ENCODE results near the gene USP19. TPM values are rescaled to one million over a fixed set of nuclear protein-coding genes. Genes with fewer than 3 reads are reported as not detected.
A peak's percentile ranks its signal among the peaks of the same experiment; 100 is the strongest.

USP19 gene, protein sequence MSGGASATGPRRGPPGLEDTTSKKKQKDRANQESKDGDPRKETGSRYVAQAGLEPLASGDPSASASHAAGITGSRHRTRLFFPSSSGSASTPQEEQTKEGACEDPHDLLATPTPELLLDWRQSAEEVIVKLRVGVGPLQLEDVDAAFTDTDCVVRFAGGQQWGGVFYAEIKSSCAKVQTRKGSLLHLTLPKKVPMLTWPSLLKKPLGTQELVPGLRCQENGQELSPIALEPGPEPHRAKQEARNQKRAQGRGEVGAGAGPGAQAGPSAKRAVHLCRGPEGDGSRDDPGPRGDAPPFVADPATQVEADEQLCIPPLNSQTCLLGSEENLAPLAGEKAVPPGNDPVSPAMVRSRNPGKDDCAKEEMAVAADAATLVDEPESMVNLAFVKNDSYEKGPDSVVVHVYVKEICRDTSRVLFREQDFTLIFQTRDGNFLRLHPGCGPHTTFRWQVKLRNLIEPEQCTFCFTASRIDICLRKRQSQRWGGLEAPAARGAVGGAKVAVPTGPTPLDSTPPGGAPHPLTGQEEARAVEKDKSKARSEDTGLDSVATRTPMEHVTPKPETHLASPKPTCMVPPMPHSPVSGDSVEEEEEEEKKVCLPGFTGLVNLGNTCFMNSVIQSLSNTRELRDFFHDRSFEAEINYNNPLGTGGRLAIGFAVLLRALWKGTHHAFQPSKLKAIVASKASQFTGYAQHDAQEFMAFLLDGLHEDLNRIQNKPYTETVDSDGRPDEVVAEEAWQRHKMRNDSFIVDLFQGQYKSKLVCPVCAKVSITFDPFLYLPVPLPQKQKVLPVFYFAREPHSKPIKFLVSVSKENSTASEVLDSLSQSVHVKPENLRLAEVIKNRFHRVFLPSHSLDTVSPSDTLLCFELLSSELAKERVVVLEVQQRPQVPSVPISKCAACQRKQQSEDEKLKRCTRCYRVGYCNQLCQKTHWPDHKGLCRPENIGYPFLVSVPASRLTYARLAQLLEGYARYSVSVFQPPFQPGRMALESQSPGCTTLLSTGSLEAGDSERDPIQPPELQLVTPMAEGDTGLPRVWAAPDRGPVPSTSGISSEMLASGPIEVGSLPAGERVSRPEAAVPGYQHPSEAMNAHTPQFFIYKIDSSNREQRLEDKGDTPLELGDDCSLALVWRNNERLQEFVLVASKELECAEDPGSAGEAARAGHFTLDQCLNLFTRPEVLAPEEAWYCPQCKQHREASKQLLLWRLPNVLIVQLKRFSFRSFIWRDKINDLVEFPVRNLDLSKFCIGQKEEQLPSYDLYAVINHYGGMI (N-terminal part only)
- polyA plus RNA-seq (ENCODE audit: insufficient read length in 12 of 12) = 10 to 100 TPM in 11 of 12 donors, not detected in 1; 30.0 to 63.7 (median 32.8) TPM
- long read RNA-seq, donor 1, partial matches to known transcripts = 0 of 1 reads
- long read RNA-seq, donor 1, other reads (novel, unspliced or antisense) = 0 of 1 reads
- long read RNA-seq, donor 2, full-length matches to known transcripts = 1 of 1 reads
- long read RNA-seq, donor 2, partial matches to known transcripts = 0 of 1 reads
- long read RNA-seq, donor 2, other reads (novel, unspliced or antisense) = 0 of 1 reads
- long read RNA-seq, donor 3, partial matches to known transcripts = 0 of 1 reads
- long read RNA-seq, donor 3, other reads (novel, unspliced or antisense) = 0 of 1 reads
- long read RNA-seq, donor 4 = 0 reads
- long read RNA-seq, donor 5, partial matches to known transcripts = 0 of 1 reads
- long read RNA-seq, donor 5, other reads (novel, unspliced or antisense) = 0 of 1 reads
- long read RNA-seq, donor 6 = 0 reads
- long read RNA-seq, donor 7, full-length matches to known transcripts = 1 of 1 reads
- long read RNA-seq, donor 7, partial matches to known transcripts = 0 of 1 reads
- long read RNA-seq, donor 7, other reads (novel, unspliced or antisense) = 0 of 1 reads
- long read RNA-seq, donor 8 = 0 reads
- long read RNA-seq, donor 9 = 0 reads
- long read RNA-seq, donor 10 = 0 reads
- long read RNA-seq, donor 11 = 0 reads

DNA sequence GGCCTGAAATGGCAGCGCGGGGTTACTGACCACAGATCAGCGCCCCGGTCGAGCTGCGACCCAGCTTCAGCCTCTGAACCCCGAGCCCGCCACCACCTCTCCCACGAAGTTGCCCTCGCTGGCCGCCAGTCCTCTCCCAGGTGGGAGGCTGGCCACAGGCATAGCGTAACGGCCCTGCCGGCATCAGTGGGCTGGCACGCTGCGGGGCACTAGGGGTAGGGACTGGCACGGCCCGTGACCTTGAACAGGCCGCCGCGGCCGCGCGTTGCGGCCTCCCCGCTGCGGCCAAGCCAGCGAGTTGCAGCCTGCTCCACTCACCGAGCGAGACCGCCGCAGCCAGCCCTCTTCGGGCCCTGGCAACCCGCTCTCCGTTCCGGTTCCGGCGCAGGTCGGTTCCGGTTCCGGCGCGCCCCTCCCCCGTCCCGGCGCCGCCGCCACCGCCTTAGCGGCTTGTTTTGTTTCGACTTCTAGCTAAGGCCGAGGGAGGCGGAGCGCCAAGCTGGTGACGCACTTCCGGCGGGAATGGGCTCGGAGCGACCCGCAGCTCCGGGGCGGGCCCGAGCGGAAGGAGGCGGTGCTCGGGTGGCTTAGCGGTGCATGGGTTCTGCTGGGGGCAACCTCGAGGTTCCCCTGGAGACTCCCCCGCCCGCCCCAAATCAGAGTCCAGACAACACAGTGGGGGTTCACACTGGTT is at the start of gene USP19:
TSS of gene USP19 (minus strand) at position 386 of the 694 bp plus-strand sequence. CDS start 1,678 bp downstream, outside the sequence.
- peak; percentile 96 for DNase-seq

DNA sequence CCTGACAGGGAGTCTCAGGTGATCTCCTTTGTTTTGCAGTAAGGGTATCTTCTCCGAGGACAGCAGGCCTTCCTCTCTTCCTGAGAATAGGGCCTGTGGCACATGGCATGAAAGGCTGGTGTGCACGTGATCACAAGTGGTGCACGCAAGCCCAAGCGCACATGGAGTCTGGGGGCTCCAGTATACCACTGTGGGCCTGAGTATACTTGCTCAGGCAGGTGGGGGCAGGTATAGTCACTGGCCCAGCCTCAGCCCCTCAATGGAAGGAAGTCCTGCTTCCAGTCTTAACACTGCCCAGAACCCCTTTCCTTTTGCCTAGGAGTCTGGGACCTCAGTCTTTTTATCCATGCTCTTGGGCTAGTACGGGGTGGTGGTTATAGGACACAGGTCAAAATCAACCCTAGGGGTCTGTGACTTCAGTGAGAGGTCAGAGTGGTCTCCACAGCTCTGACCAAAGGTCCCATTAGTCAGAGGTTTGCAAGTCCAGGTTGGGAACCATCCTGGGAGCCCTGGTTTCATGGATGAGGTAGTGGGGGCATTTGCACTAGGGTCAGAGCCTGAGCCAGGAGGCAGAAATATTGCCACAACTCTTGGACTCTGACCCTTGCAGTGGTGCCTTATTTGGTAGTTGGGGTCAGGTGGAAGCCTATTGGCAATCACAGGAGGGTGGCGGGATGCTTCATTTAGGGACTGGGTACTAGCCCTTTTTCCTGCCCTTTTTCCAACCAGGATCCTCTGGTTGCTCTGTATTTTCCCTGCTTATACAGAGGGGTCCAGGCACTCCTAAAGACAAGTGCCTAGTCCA is 46.3 kb upstream of the USP19 start:
- no peak for DNase-seq

DNA sequence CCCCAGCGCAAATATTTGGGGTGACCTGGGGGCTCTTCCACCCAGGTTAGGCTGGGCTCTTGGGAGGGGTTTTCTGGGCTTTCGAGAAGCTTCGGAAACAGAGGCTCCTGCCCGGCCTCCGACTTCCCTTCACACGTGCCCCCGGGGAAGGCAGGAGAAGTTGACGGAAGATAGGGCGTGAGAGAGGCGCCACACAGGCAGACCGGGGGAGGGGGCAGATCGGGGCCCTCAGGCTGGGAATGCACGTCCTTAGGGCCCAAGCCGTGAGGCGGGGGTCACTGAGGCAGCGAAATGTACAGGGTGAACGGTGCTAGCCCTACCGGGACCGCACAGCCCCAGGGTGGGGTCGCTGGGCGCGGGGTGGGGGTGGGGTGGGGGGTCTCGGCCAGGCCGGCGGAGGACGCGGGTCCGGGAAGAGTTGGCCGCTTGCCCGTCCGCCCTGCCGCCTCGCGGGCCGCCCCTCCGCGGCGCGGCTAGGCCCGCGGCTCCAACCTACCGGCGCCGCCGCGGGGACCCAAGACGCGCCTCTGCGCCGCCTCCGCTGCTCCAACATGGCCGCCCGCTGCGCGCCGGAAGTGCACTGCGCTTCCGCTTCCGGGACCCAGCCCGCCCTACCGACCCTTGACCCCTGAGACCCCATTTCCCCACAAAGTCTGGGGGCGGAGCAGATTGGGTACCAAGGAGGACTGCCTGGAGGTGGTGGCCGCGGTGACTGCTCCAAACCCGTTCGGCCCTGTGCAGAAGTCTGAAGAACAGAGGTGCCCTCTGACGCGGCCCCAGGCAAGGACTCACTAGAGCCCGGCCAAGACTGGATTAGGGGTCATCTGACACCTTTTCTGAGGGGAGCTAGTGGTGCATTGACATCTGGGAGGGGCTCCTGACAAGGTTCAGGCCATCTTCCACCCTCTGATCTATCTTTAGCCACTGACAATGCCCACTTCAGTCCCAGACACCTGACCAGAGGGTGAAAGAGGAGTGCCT is 45.4 kb upstream of the USP19 start, which contains the start of gene CCDC71:
TSS of gene CCDC71 (minus strand) at position 561 of the 981 bp plus-strand sequence. CDS start 2,123 bp downstream, outside the sequence.
- peak; percentile 79 for DNase-seq

DNA sequence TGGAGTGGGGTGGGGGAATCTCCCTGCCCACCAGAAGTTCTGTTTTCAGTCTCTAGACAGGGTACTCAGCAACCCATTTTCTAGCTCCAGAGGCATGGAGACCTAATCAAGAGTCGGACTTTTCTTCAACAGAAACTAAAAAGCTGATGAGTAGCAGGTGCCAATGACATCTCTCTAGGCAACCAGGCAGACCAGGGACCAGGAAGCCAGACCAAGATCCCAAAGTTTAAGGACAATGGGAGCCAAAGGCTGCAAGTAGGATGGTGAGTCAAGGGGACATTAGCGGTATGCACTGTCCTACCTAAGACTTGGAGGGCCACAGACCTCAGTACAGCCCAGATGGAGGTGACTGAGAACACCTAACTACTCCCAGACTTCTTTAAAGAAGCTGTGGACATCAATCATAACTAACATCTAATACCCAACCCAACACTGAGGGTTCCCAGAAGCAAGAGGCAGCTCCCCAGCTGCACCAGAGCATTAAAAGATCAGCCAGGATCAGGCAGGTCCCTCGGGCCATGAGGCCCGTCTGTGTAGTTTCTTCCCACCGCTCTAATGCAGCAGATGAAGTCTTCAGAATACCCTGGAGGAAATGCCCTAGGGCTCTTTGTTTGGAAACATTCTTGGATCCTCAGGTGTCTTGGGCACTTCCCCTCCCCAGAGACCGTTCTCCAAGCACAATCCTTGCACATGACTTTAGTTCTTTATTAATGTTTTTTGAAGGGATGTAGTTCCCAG is 44.5 kb upstream of the USP19 start:
- no peak for DNase-seq

DNA sequence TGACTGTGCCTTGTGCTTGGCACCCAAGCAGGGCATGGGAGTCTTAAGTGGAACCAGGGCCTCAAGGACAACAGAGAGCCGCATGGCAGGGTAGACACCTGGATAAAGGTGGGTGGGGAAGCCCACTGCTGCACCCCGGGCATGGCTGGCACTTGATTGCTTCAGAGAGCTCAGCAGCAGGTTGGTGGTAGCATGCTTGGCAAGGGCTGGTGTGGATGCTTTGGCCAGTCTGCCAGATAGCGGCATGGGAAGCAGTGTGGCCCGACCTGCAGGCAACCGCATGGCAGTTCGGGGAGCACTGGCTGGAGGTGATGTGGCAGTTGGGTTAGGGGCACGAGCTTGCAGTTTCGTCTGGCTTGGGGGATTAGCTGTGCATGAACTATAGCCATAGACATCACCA is 43.0 kb upstream of the USP19 start:
- no peak for DNase-seq

GRCh38 chr3:49162751-49163419 is 42.3 kb upstream of the USP19 start:
- DNase-seq = no peak

DNA sequence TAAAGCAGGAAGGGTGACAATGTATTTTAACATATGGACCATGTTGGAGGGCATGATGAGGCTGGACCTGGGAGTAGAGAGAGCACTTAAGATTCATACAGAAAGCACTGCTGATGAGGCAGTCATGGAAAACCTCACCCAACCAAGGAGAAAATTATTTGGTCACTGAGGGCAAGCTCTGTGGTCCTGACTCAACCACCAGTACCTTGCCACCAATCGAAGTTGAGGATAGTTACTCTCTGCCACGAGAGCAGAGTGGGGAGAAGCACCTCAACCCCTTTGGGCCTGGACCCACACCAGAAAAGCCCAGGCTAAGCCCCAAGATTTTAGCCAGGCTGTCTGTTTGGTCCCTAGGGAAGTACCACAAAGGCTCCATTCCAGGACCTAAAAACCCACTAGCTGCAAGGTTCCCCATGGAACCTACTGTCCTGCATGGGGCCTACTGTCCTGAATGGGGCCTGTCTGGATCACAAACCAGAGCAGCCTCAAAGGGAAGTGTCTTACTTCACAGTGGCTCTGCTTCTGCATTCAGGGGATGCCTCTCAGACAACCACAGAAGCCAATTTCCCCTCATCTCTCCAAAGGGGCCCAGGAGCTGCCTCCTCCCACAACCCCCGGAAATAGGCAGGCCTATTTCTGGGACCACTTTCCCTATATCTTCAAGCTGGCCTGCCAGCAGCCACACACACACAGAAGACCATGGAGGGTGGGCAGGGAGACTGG is 41.3 kb upstream of the USP19 start:
- DNase-seq = no peak

GRCh38 chr3:49161197-49161596 is 40.6 kb upstream of the USP19 start:
- DNase-seq = no peak

GRCh38 chr3:49158792-49159191 is 38.2 kb upstream of the USP19 start:
- no peak for DNase-seq

- no peak for DNase-seq
These were observed 37.6 kb upstream of the USP19 start for GRCh38 chr3:49158103-49158709.

DNA sequence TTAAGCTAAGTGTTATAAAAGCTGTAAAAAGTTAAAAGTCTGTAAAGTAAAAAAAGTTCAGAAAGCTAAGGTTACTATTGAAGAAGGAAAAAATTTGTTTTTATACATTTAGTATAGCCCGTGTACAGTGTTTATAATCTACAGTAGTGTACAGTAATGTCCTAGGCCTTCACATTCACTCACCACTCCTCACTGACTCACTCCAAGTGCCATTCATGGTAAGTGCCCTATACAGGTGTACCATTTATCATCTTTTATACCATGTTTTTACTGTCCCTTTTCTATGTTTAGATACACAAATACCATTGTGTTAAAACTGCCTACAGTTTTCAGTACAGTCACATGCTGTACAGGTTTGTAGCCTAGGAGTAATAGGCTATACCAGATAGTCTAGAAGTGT is 36.7 kb upstream of the USP19 start:
- DNase-seq = no peak

DNA sequence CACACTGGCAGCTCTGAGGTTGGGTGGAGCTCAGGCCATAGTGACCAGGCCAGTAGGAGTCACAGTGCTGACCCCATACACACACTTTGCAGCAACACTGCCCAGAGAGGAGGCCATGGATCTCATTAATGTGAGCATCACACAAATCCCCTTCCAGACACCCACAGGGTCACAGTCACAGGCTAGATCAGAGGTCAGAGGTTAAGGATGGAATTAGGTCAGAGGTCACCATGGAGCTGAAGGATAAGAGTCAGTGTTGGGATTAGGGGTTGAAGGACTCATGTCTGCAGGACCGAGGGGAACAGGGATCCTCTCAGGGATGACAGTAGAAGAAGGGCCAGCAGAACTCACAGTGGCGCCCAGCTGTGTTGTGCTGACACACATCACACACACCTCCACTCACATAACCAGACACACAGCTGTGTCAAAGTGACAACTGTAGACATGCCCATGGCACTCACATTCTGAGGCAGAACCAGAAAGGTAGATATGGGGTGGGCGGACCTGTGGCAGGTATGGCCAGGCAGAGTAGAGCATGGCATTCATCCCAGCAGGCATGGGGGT is 32.8 kb upstream of the USP19 start:
- DNase-seq = no peak

- no peak for DNase-seq
These were observed 31.0 kb upstream of the USP19 start for GRCh38 chr3:49151610-49152009.

- no peak for DNase-seq
These were observed 27.5 kb upstream of the USP19 start for GRCh38 chr3:49148159-49148558.

GRCh38 chr3:49140080-49140479 is 19.5 kb upstream of the USP19 start:
- no peak for DNase-seq
